ENCODE data around the gene CRYBG3. TPM values are rescaled to one million over a fixed set of nuclear protein-coding genes. Genes with fewer than 3 reads are reported as not detected.

Gene CRYBG3
- total and polyA plus RNA-seq, 3 donors from 2014 or later = 39.7 to 49.8 (median 47.6) TPM

GRCh38 chr3:97988784-97989568 is 167.2 kb downstream of the CRYBG3 start:
- 95 to 96% methylated on average over 3 of the region's 3 CpGs for WGBS, 2 donors
- Histone ChIP-seq H3K27me3 (no peaks in the 10 kb centered on the region), H3K36me3 (ENCODE audit: low read depth, missing control alignments) (no peaks in the 10 kb centered on the region), H3K9me3 (no peaks in the 10 kb centered on the region), H3K27ac (no peak overlapping the region), H3K4me3 (no peak overlapping the region), H3K4me1 (no peaks in the 10 kb centered on the region)
- TF ChIP-seq POLR2A (IDR thresholded peaks at IDR 0.05) (no peak), CTCF (IDR thresholded peaks at IDR 0.05) (no peak)
- intact Hi-C loops (cut with DNase I; ENCODE audit: low total_unique reads) = no loop called here
- DNase-seq = no peak

GRCh38 chr3:97990624-97991292 is 168.9 kb downstream of the CRYBG3 start:
- no peaks in the 10 kb centered on the region for H3K36me3 ChIP-seq (ENCODE audit: low read depth, missing control alignments)
- no peak overlapping the region for H3K27ac ChIP-seq
- WGBS, 2 donors = 42 to 60% methylated on average over 2 of the region's 2 CpGs
- H3K4me3 ChIP-seq = no peak overlapping the region
- DNase-seq = no peak
- no peaks in the 10 kb centered on the region for H3K4me1 ChIP-seq
- intact Hi-C loops (cut with DNase I; ENCODE audit: low total_unique reads) = no loop called here
- TF ChIP-seq POLR2A (IDR thresholded peaks at IDR 0.05) (no peak), CTCF (IDR thresholded peaks at IDR 0.05) (no peak)
- H3K9me3 ChIP-seq = no peaks in the 10 kb centered on the region
- H3K27me3 ChIP-seq = no peaks in the 10 kb centered on the region

GRCh38 chr3:97991293-97991682 is 169.5 kb downstream of the CRYBG3 start:
- H3K27me3 ChIP-seq = no peaks in the 10 kb centered on the region
- H3K27ac ChIP-seq = no peak overlapping the region
- TF ChIP-seq CTCF (IDR thresholded peaks at IDR 0.05) = no peak
- TF ChIP-seq POLR2A (IDR thresholded peaks at IDR 0.05) = no peak
- WGBS, 2 donors = 53 to 67% methylated on average over 5 of the region's 5 CpGs
- no peaks in the 10 kb centered on the region for H3K36me3 ChIP-seq (ENCODE audit: low read depth, missing control alignments)
- H3K9me3 ChIP-seq = no peaks in the 10 kb centered on the region
- intact Hi-C loops (cut with DNase I; ENCODE audit: low total_unique reads) = no loop called here
- DNase-seq = no peak
- H3K4me3 ChIP-seq = no peak overlapping the region
- H3K4me1 ChIP-seq = no peaks in the 10 kb centered on the region

- Histone ChIP-seq H3K27ac (no peak overlapping the region), H3K36me3 (ENCODE audit: low read depth, missing control alignments) (no peaks in the 10 kb centered on the region), H3K9me3 (no peaks in the 10 kb centered on the region), H3K4me3 (no peak overlapping the region), H3K4me1 (no peaks in the 10 kb centered on the region), H3K27me3 (no peaks in the 10 kb centered on the region)
- 93 to 97% methylated on average over 2 of the region's 2 CpGs for WGBS, 2 donors
- no peak for TF ChIP-seq POLR2A (IDR thresholded peaks at IDR 0.05)
- DNase-seq = no peak
- intact Hi-C loops (cut with DNase I; ENCODE audit: low total_unique reads) = no loop called here
Observed at GRCh38 chr3:97992547-97993173, 170.8 kb downstream of the CRYBG3 start.

- no peak for DNase-seq
- TF ChIP-seq POLR2A (IDR thresholded peaks at IDR 0.05) = no peak
- intact Hi-C loops (cut with DNase I; ENCODE audit: low total_unique reads) = no loop called here
- Histone ChIP-seq H3K9me3 (no peaks in the 10 kb centered on the region), H3K4me3 (no peak overlapping the region), H3K27me3 (no peaks in the 10 kb centered on the region), H3K27ac (no peak overlapping the region), H3K36me3 (ENCODE audit: low read depth, missing control alignments) (no peaks in the 10 kb centered on the region), H3K4me1 (no peaks in the 10 kb centered on the region)
- 76 to 79% methylated on average over 2 of the region's 2 CpGs for WGBS, 2 donors
Observed at GRCh38 chr3:97993526-97993925, 171.7 kb downstream of the CRYBG3 start.
